Measurements from ENCODE around the gene KLF13. TPM values are rescaled to one million over a fixed set of nuclear protein-coding genes. Genes with fewer than 3 reads are reported as not detected.
A peak's percentile ranks its signal among the peaks of the same experiment; 100 is the strongest.

Gene KLF13
- total RNA-seq, 1 donor from 2014 or later, result 26.9 TPM

- no peak for DNase-seq (ENCODE audit: low spot score, unreplicated experiment)
- no peak for TF ChIP-seq CTCF (IDR thresholded peaks at IDR 0.05; ENCODE audit: unreplicated experiment)
- Mint-ChIP-seq H3K27me3 (peaks cover 53% of the 10 kb centered on the region), H3K36me3 (ENCODE audit: insufficient read depth) (no peaks in the 10 kb centered on the region), H3K27ac (no peak overlapping the region), H3K9me3 (ENCODE audit: low read depth) (no peaks in the 10 kb centered on the region), H3K4me1 (ENCODE audit: low read depth) (peaks cover 8% of the 10 kb centered on the region), H3K4me3 (ENCODE audit: low read depth) (no peak overlapping the region)
Measured at GRCh38 chr15:31397851-31398661, 71.4 kb downstream of the KLF13 start.

- DNase-seq (ENCODE audit: low spot score, unreplicated experiment), result no peak
- Mint-ChIP-seq H3K4me1 (ENCODE audit: low read depth) (peaks cover 5% of the 10 kb centered on the region), H3K27me3 (peaks cover 46% of the 10 kb centered on the region), H3K27ac (no peak overlapping the region), H3K4me3 (ENCODE audit: low read depth) (no peak overlapping the region), H3K9me3 (ENCODE audit: low read depth) (no peaks in the 10 kb centered on the region), H3K36me3 (ENCODE audit: insufficient read depth) (no peaks in the 10 kb centered on the region)
- no peak for TF ChIP-seq CTCF (IDR thresholded peaks at IDR 0.05; ENCODE audit: unreplicated experiment)
Measured at GRCh38 chr15:31398677-31399301, 72.2 kb downstream of the KLF13 start.

- Mint-ChIP-seq H3K4me1 (ENCODE audit: low read depth) (peaks cover 5% of the 10 kb centered on the region), H3K4me3 (ENCODE audit: low read depth) (no peak overlapping the region), H3K27ac (no peak overlapping the region), H3K9me3 (ENCODE audit: low read depth) (no peaks in the 10 kb centered on the region), H3K36me3 (ENCODE audit: insufficient read depth) (no peaks in the 10 kb centered on the region), H3K27me3 (peaks cover 37% of the 10 kb centered on the region)
- no peak for TF ChIP-seq CTCF (IDR thresholded peaks at IDR 0.05; ENCODE audit: unreplicated experiment)
- DNase-seq (ENCODE audit: low spot score, unreplicated experiment), result no peak
Measured at GRCh38 chr15:31399544-31400171, 73.0 kb downstream of the KLF13 start.

- no peak for TF ChIP-seq CTCF (IDR thresholded peaks at IDR 0.05; ENCODE audit: unreplicated experiment)
- peaks cover 8% of the 10 kb centered on the region for H3K4me1 Mint-ChIP-seq (ENCODE audit: low read depth)
- no peak for DNase-seq (ENCODE audit: low spot score, unreplicated experiment)
- H3K27ac Mint-ChIP-seq, result peak overlapping the region; percentile 87
- H3K9me3 Mint-ChIP-seq (ENCODE audit: low read depth), result peaks cover 5% of the 10 kb centered on the region
- no peak overlapping the region for H3K4me3 Mint-ChIP-seq (ENCODE audit: low read depth)
- no peaks in the 10 kb centered on the region for H3K36me3 Mint-ChIP-seq (ENCODE audit: insufficient read depth)
- peaks cover 30% of the 10 kb centered on the region for H3K27me3 Mint-ChIP-seq
Measured at GRCh38 chr15:31400222-31400927, 73.7 kb downstream of the KLF13 start.

GRCh38 chr15:31401282-31401681 is 74.6 kb downstream of the KLF13 start:
- no peak for TF ChIP-seq CTCF (IDR thresholded peaks at IDR 0.05; ENCODE audit: unreplicated experiment)
- H3K4me1 Mint-ChIP-seq (ENCODE audit: low read depth), result peaks cover 11% of the 10 kb centered on the region
- H3K36me3 Mint-ChIP-seq (ENCODE audit: insufficient read depth), result no peaks in the 10 kb centered on the region
- H3K4me3 Mint-ChIP-seq (ENCODE audit: low read depth), result no peak overlapping the region
- peaks cover 9% of the 10 kb centered on the region for H3K9me3 Mint-ChIP-seq (ENCODE audit: low read depth)
- peaks cover 22% of the 10 kb centered on the region for H3K27me3 Mint-ChIP-seq
- no peak overlapping the region for H3K27ac Mint-ChIP-seq
- DNase-seq (ENCODE audit: low spot score, unreplicated experiment), result no peak

All from progenitor cell of endocrine pancreas (in vitro differentiated cells).